Caco-2 (cell line): Measurements from ENCODE around the gene SLC37A1. TPM values are rescaled to one million over a fixed set of nuclear protein-coding genes. Genes with fewer than 3 reads are reported as not detected.

ENCODE experiments used
- BruUV-seq: library from RNA; stranded (reverse); fragments of 400-500 nt; replicated peaks from 2 replicates; lab custom pipeline; 2021; lab: Mats Ljungman, UMichigan
- CTCF ChIA-PET: fragments of 300-600 bp; sonication (Branson Sonifier 250); formaldehyde crosslinking; loops from one replicate; lab custom pipeline; 2022; ENCODE audit warnings: antibody characterized with exemption; lab: Charles Lee
- POLR2A ChIA-PET: fragments of 300-600 bp; sonication (Branson Sonifier 250); formaldehyde crosslinking; loops from one replicate; lab custom pipeline; 2022; ENCODE audit warnings: antibody characterized with exemption; lab: Charles Lee
- DNase-seq, 2 experiments: peaks; one replicate each; pipeline versions ENCODE4 v3.0.0 to v3.0.0-alpha.2; 2020 to 2022
- H3K27me3 ChIP-seq: replicated peaks from 2 replicates; pipeline ENCODE4 v1.6.0; 2011; ENCODE audit warnings: low read length; ENCODE audit not compliant: control insufficient read depth, insufficient read depth
- H3K36me3 ChIP-seq: 2 replicates; pipeline ENCODE4 v1.5.1; 2011; ENCODE audit warnings: low read length; ENCODE audit not compliant: control insufficient read depth, insufficient read depth
- H3K4me1 ChIP-seq: fragments of 250-450 bp; sonication (Bioruptor Pico); 2 replicates; pipeline ENCODE4 v1.5.1; 2020; ENCODE audit warnings: mild to moderate bottlenecking
- H3K4me3 ChIP-seq: 2 replicates; pipeline ENCODE4 v1.5.1; 2011; ENCODE audit warnings: low read depth, mild to moderate bottlenecking, control low read depth, low read length
- H3K9me3 ChIP-seq: fragments of 250-450 bp; sonication (Bioruptor Pico); 2 replicates; pipeline ENCODE4 v1.5.1; 2020; ENCODE audit warnings: mild to moderate bottlenecking, moderate library complexity
- H3K27ac Mint-ChIP-seq: one replicate; pipeline ENCODE4 v1.8.0; 2022; ENCODE audit warnings: mixed read lengths; ENCODE audit not compliant: unreplicated experiment
- H3K27me3 Mint-ChIP-seq: one replicate; pipeline ENCODE4 v1.8.0; 2022; ENCODE audit warnings: mixed read lengths; ENCODE audit not compliant: insufficient read depth, unreplicated experiment
- H3K36me3 Mint-ChIP-seq: one replicate; pipeline ENCODE4 v1.8.0; 2022; ENCODE audit warnings: mild to moderate bottlenecking, mixed read lengths; ENCODE audit not compliant: insufficient read depth, unreplicated experiment
- H3K4me1 Mint-ChIP-seq: one replicate; pipeline ENCODE4 v1.8.0; 2022; ENCODE audit warnings: low read depth, mixed read lengths; ENCODE audit not compliant: unreplicated experiment
- H3K4me3 Mint-ChIP-seq: one replicate; pipeline ENCODE4 v1.8.0; 2022; ENCODE audit warnings: mild to moderate bottlenecking, moderate library complexity, mixed read lengths; ENCODE audit not compliant: unreplicated experiment
- H3K9me3 Mint-ChIP-seq: one replicate; pipeline ENCODE4 v1.8.0; 2022; ENCODE audit warnings: mixed read lengths; ENCODE audit not compliant: unreplicated experiment
- intact Hi-C: fragments of 100-400 bp; cut with micrococcal nuclease; formaldehyde crosslinking; loops from one replicate; pipeline ENCODE4 v1.10.0; 2022; ENCODE audit not compliant: unreplicated experiment
- total RNA-seq: library from RNA; stranded (reverse); gene quantifications from 2 replicates; pipeline ENCODE4 v1.2.3, GENCODE V29; 2022
- TF ChIP-seq, protein P1 (sequence below), 2 experiments: fragments of 200-600 bp in 1 of 2; IDR thresholded peaks; 1 replicate in 1 of 2; 2 replicates in 1 of 2; pipeline versions ENCODE4 v1.5.1 to v1.8.0; 2011 to 2022; ENCODE audit warnings: antibody characterized with exemption in 1 of 2, control low read depth in 1 of 2, inconsistent platforms in 1 of 2, low read depth in 1 of 2, low read length in 1 of 2, mild to moderate bottlenecking in 1 of 2, moderate library complexity in 1 of 2; ENCODE audit not compliant: insufficient read depth in 1 of 2, severe bottlenecking in 1 of 2, unreplicated experiment in 1 of 2

The SLC37A1 gene
- total RNA-seq, 1 experiment from 2014 or later: 9.8 TPM

DNA sequence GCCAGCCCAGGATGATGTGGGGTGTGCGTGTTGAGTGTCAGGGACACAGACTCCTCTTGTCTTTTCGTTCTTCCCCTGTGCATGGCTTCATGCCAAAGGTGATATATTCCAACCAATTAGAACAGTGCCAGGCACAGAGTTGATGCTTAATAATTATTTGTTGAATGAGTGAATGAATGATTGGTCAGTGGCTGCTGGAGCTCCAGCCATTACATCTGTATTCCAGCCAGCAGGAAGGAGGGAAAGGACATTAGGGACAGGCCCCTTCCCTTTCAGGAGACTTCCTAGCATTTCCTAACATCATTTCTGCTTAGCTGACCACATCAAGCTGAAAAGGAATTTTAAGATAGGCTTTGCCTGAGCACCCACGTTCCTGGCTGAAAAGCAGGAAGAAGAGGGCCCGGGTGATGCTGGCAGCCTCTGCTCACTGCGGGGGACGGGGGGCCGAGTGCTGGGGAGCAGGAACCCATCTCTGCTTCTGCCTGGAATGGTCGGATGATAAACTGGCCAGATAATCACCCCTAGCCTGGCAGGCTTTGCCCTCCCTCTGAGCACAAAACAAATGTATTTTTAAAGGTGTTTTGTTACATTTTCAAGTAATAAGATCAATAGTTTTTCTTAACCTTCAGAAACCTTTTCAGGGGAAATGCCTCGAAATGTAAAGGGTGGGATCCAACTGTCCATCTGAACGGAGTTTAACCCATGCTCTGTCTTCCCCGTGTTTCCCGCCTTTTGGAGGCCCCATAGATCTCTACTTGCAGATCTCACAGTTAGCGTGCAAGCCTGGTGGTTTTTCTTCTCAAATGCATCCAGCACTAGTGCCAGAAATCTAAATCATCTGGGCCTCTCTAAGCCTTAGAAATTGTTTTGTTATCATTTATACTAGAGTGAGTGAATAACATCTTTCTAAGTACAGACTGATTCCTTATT, 39.0 kb downstream of the SLC37A1 start:
- ChIA-PET CTCF (no interaction called here), POLR2A (no interaction called here)
- Mint-ChIP-seq H3K27me3 (no peaks in the 10 kb centered on the region), H3K27ac (no peak overlapping the region), H3K9me3 (no peaks in the 10 kb centered on the region), H3K4me1 (peaks cover 7% of the 10 kb centered on the region), H3K4me3 (no peak overlapping the region), H3K36me3 (peaks cover 13% of the 10 kb centered on the region)
- Histone ChIP-seq H3K36me3 (no peaks in the 10 kb centered on the region), H3K27me3 (no peaks in the 10 kb centered on the region), H3K4me3 (no peak overlapping the region), H3K4me1 (peaks cover 7% of the 10 kb centered on the region; the same call in 1 of the 2 replicates), H3K9me3 (no peaks in the 10 kb centered on the region)
- TF ChIP-seq, protein P1, sequence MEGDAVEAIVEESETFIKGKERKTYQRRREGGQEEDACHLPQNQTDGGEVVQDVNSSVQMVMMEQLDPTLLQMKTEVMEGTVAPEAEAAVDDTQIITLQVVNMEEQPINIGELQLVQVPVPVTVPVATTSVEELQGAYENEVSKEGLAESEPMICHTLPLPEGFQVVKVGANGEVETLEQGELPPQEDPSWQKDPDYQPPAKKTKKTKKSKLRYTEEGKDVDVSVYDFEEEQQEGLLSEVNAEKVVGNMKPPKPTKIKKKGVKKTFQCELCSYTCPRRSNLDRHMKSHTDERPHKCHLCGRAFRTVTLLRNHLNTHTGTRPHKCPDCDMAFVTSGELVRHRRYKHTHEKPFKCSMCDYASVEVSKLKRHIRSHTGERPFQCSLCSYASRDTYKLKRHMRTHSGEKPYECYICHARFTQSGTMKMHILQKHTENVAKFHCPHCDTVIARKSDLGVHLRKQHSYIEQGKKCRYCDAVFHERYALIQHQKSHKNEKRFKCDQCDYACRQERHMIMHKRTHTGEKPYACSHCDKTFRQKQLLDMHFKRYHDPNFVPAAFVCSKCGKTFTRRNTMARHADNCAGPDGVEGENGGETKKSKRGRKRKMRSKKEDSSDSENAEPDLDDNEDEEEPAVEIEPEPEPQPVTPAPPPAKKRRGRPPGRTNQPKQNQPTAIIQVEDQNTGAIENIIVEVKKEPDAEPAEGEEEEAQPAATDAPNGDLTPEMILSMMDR (IDR thresholded peaks at IDR 0.05; ENCODE audit: insufficient read depth in 1 of 2, low read depth in 1 of 2, low read length in 1 of 2, severe bottlenecking in 1 of 2, unreplicated experiment in 1 of 2): no peak
- BruUV-seq: no TSS peak
- intact Hi-C loops: no loop called here
- no peak for DNase-seq

DNA sequence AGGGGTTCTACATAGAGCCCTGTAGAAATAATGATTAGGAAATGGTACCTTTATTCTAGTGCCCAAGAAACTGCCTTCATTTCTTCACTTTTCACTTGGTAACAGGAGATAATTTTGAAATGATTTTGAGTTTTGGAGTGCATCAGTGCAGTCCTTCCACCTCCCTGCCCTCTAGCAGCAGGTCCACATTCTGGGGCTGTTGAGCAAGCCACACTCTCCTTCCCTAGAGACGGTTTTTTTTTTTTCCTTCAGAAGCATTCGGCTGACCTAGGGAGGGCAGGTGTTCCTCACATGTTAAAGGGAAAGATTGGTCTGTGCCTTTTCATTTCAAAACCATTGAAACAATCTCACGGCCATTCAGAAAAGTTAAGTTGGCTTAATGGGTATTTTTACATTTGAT, 39.8 kb downstream of the SLC37A1 start:
- H3K27me3 ChIP-seq: no peaks in the 10 kb centered on the region
- H3K27me3 Mint-ChIP-seq: no peaks in the 10 kb centered on the region
- H3K9me3 Mint-ChIP-seq: no peaks in the 10 kb centered on the region
- peaks cover 10% of the 10 kb centered on the region for H3K36me3 Mint-ChIP-seq
- no peaks in the 10 kb centered on the region for H3K36me3 ChIP-seq
- ChIA-PET CTCF (interaction anchor here (0.7 kb wide), 1 partner anchor 276 kb away, joined by 3 read pairs; no protein-coding TSS in a partner anchor), POLR2A (no interaction called here)
- DNase-seq: peak; percentile 14 to 31
- H3K4me3 ChIP-seq: no peak overlapping the region
- no TSS peak for BruUV-seq
- no peak overlapping the region for H3K4me3 Mint-ChIP-seq
- peaks cover 7% of the 10 kb centered on the region; the same call in 1 of the 2 replicates for H3K4me1 ChIP-seq
- no peak overlapping the region for H3K27ac Mint-ChIP-seq
- H3K4me1 Mint-ChIP-seq: peaks cover 7% of the 10 kb centered on the region
- TF ChIP-seq, protein P1 (IDR thresholded peaks at IDR 0.05; ENCODE audit: insufficient read depth in 1 of 2, low read depth in 1 of 2, low read length in 1 of 2, severe bottlenecking in 1 of 2, unreplicated experiment in 1 of 2): peak; percentile 10 to 31
- H3K9me3 ChIP-seq: no peaks in the 10 kb centered on the region
- intact Hi-C loops: no loop called here

DNA sequence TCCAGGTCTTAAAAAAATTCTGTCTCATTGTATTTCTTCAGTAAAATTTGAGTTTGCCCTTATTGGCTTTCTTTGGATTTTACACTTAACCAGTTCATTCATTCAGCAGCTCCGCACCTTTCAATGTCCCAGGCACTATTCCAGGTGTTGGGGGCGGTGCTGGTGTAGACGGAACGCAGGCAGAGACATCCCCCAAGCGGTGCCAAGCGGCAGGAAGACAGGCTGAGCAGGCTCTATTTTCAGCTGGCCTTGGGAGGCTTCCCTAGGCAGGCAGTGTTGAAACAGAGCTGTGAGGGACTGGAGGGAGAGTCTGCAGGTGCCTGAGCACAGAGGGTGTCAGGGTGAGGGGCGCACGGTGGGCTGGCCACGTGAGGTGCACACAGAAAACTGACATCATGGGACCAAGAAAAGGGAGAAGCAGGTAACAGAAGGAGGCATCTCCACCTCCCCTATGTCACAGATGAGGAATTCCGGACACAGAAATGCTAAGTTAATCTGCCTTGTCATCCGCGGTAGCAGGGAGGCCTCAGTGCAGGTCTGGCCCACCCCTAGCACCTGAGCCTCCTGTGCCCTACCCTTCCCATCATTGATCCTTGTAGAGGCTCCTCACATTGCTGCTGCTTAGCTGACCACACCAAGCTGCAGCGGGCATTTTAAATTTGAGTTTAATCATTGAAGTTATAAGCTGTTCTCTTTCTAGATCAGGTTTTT, 40.8 kb downstream of the SLC37A1 start:
- POLR2A ChIA-PET: no interaction called here
- intact Hi-C loops: no loop called here
- BruUV-seq: no TSS peak
- peak in 1 of 2 experiments; percentile 18 for DNase-seq
- Mint-ChIP-seq H3K4me1 (peaks cover 7% of the 10 kb centered on the region), H3K4me3 (no peak overlapping the region), H3K27me3 (no peaks in the 10 kb centered on the region), H3K27ac (peak overlapping the region; percentile 29), H3K9me3 (no peaks in the 10 kb centered on the region), H3K36me3 (peaks cover under 1% of the 10 kb centered on the region)
- CTCF ChIA-PET: interaction anchor here (0.7 kb wide), 1 partner anchor 275 kb away, joined by 3 read pairs; no protein-coding TSS in a partner anchor
- Histone ChIP-seq H3K27me3 (no peaks in the 10 kb centered on the region), H3K9me3 (no peaks in the 10 kb centered on the region), H3K4me1 (peaks cover 7% of the 10 kb centered on the region; the same call in 1 of the 2 replicates), H3K36me3 (no peaks in the 10 kb centered on the region), H3K4me3 (no peak overlapping the region)
- TF ChIP-seq, protein P1 (IDR thresholded peaks at IDR 0.05; ENCODE audit: insufficient read depth in 1 of 2, low read depth in 1 of 2, low read length in 1 of 2, severe bottlenecking in 1 of 2, unreplicated experiment in 1 of 2): no peak
